GM19025 (cell line): ENCODE measurements around the gene SLC50A1.

Experiments used
- ATAC-seq: cut with Tn5 transposase; IDR thresholded peaks from one replicate; pipeline ENCODE4 v1.9.1; 2021; ENCODE audit warnings: mild to moderate bottlenecking, low read depth, moderate library complexity; ENCODE audit not compliant: unreplicated experiment

SLC50A1 gene, protein sequence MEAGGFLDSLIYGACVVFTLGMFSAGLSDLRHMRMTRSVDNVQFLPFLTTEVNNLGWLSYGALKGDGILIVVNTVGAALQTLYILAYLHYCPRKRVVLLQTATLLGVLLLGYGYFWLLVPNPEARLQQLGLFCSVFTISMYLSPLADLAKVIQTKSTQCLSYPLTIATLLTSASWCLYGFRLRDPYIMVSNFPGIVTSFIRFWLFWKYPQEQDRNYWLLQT

GRCh38 chr1:155135415-155136028, at the start of gene SLC50A1:
Gene SLC50A1 (plus strand): TSS chr1:155135852. CDS start chr1:155135912, 60 bp downstream.
- ATAC-seq: peak; percentile 69

DNA sequence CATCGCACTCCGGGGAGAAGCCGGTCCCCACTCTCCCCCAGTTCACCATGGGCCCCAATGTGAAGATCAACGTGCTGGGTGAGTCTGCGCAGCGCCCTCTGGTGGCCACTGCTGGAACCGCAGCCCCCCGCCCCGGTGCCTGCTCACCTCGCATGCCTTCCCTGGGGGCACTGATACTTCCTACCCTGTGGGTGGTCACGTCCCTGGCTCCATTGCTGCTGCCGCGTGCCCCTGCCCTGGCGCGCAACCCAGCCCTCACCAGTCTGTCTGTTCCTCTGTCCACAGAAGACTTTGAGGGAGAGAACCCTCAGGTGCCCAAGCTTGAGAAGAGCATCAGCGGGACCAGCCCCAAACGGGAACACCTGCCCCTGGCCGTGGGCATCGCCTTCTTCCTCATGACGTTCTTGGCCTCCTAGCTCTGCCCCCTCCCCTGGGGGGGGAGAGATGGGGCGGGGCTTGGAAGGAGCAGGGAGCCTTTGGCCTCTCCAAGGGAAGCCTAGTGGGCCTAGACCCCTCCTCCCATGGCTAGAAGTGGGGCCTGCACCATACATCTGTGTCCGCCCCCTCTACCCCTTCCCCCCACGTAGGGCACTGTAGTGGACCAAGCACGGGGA, 49.4 kb upstream of the SLC50A1 start:
- no peak for ATAC-seq

GRCh38 chr1:155086856-155087535, 48.7 kb upstream of the SLC50A1 start:
- ATAC-seq: no peak

GRCh38 chr1:155091071-155092051, 44.3 kb upstream of the SLC50A1 start:
- no peak for ATAC-seq

GRCh38 chr1:155092131-155092530, 43.5 kb upstream of the SLC50A1 start:
- ATAC-seq: no peak

DNA sequence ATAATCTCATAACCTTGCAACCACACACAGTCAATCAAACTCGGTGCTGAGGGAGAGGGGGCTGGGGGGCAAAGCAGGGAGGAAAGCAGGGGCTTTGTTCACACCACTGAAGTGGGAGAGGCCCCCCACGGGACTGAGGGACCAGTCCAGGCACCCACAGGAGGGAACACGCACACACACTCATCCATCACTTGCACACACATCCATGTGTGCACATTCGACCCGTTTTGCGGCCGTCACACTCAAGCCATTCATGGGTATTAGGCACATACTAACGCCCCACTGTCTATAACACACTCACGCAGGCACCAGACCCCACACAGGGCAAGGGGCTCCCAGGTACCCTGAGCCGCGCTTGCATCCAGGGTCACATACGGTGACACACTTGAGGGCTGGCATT, 43.0 kb upstream of the SLC50A1 start:
- no peak for ATAC-seq

- ATAC-seq: no peak
Measured at GRCh38 chr1:155093911-155094621, 41.6 kb upstream of the SLC50A1 start.

DNA sequence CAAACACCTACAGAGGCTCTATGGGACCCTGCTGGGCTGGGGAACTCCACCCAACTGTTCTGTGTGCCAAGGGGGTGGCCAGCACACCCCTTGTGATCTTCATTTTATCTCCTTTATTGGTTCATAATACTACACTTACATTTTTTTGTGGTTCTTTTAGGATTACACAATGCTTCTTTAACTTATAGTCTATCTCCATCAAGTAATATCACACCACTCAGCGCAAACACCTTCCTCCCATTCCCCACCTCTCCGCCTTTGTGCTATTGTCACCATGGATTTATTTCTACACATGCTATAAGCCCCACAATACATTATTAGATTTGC, 41.1 kb upstream of the SLC50A1 start:
- no peak for ATAC-seq

DNA sequence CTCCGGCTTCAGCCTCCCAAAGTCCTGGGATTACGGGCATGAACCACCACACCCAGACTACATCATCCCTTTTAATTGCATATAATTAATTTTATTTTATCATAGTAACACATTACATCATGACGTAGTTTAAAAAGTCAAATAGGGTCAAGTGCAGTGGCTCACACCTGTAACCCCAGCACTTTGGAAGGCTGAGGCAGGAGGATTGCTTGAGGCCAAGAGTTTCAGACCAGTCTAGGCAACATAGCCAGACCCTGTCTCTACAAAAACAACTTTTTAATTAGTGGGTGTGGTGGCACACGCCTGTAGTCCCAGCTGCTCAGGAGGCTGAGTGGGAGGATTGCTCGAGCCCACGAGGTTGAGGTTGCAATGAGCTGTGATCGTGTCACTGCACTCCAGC, 36.3 kb upstream of the SLC50A1 start:
- no peak for ATAC-seq

DNA sequence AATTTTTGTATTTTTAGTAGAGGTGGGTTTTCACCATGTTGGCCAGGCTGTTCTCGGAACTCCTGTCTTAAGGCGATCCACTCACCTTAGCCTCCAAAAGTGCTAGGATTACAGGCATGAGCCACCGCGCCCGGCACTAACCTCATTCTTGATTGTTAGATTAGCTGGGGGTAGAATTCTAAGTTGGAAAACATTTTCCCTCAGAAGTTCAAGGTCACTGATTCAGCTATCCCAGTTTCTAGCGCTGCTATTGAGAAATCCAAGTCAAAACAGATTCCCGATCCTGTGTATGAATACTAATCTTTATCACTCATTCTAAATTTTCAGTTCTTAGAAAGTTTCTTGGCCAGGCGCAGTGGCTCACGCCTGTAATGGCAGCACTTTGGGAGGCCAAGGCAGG, 32.3 kb upstream of the SLC50A1 start:
- no peak for ATAC-seq

DNA sequence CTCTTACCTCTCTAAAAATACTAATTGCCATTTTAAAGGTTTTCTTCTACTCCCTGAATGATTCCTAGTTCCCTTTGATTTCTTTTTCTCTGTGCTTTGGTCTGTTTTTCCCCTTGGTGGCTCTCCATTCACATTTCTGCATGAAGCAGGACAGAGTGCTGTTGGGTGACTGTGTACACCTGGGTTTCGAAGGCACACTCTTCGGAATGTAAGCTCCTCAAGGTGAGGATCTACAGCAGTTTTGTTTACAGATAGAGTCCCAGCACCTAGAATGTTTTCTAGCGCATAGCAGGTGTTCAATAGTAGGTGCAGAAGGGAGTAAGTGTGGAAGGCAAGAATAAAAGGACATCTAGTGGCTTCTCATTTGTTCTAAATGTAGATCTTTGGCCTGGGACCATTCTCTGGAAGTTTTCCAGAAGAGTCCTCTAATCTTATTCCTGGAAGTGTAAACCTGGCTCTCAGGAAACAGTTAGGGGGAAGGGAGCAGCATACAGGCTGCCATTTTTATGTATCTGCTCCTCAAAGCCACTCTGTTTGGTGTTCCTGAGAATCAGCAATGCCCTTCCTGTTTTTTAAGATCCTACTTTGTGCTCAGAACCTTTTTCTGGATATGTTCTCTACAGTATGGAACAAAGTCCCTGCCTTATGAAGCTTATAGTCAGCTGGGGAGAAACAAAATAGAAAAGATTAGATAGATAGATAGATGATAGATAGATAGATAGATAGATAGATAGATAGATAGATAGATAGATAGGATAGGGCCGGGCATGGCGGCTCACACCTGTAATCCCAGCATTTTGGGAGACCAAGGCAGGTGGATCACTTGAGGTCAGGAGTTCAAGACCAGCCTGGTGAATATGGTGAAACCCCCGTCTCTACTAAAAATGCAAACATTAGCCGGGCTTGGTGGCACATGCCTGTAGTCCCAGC, 30.8 kb upstream of the SLC50A1 start:
- no peak for ATAC-seq

- ATAC-seq: no peak
Measured at GRCh38 chr1:155105604-155106011, 30.0 kb upstream of the SLC50A1 start.

GRCh38 chr1:155106862-155107261, 28.8 kb upstream of the SLC50A1 start:
- ATAC-seq: no peak

DNA sequence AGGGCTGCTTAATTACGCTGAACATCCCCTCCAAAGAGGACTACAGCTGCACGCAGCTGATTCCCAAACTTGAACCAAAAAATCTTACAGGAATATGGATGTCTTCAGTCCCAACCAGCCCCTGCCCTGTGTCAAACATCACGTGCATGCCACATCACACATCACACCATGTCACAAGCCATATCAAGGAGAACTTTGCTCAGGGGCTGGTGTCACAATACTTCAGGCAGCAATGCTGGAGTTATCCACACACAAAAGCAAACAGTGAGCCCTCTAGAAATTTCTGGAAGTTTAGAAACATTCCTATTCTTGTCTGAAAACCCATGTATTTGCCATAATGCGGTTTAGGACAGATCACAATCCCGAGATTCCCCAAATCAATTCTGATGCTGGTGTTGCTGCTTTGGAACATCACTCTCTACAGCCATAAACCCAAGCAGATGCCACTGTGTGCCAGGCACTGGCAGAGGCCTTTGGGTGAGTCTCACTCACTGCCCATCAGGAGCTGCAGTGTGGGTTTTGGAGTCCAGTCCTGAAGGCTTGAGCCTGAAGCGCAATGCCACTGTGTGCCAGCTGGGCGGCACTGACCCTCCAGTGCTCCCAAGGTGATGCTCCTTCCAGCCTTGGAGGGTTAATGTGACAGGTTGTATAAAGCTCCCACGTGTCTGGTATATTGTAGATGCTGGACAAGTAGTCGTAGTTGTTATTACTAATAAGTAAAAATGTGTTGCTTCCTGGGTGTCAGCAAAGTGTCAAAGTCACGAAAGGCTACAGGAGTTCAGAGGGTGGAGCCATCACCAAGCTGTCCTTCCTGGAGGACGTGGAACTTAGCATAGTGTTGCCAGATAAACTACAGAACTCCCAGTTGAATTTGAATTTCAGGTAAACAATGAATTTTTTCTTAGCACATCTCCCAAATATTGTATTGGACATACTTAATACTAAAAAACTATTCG, 28.1 kb upstream of the SLC50A1 start:
- no peak for ATAC-seq

DNA sequence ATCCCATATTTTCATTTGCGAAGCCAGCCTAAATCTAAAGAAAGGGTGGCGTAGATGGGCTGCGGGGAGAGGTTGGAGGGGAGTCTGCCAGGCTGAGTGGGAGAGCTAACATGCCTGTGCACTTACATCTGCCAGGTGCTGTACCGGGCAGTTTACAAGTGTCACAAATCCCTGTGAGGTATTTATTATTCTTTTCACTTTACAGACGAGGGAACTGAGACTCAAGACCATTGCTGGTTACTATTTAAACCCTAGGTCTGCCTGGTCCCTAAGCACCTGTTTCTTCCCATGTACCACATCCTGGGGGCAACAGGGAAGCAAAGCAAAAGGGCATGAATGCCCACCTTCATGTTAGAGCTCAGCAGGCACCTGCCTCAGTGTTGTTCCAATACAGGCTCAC, 27.4 kb upstream of the SLC50A1 start:
- no peak for ATAC-seq

GRCh38 chr1:155110381-155110780, 25.3 kb upstream of the SLC50A1 start:
- no peak for ATAC-seq

DNA sequence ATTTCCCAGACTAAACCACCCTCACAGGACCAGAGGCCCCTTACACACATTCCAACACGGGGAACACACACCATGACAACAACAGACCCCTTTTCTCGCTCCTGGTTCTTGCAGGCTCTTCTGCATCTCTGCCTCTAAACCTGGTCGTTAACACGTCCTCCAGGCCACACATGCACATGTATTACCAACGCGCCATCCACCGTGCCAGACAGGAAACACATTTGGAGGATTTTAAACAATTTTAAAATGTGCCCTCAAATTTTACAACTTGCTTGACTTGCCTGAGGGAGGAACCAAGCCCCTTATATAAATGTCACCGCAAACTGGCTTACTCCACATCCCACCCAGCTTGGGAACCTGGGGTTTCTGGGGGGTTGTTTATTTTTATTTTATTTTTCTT, 24.8 kb upstream of the SLC50A1 start:
- no peak for ATAC-seq
